ENCODE data around the gene TTC39C. TPM values are rescaled to one million over a fixed set of nuclear protein-coding genes. Genes with fewer than 3 reads are reported as not detected.

Gene TTC39C
- polyA plus RNA-seq, 1 experiment, result 24.3 TPM

GRCh38 chr18:23983112-23983511 lies 31.4 kb upstream of the TTC39C start:
- ChIA-PET POLR2A (no interaction called here), CTCF (no interaction called here)
- H3K27me3 ChIP-seq (ENCODE audit: control insufficient read depth, insufficient read depth, low read length), result no peaks in the 10 kb centered on the region
- no peak overlapping the region for H3K4me3 ChIP-seq (ENCODE audit: low read depth, low read length)
- DNase-seq (ENCODE audit: low read depth, low spot score), result no peak
- H3K27ac ChIP-seq (ENCODE audit: low read depth, low read length), result no peak overlapping the region
- no peaks in the 10 kb centered on the region for H3K9me3 ChIP-seq (ENCODE audit: control insufficient read depth, insufficient read depth, low read length)
- TF ChIP-seq, protein P1, sequence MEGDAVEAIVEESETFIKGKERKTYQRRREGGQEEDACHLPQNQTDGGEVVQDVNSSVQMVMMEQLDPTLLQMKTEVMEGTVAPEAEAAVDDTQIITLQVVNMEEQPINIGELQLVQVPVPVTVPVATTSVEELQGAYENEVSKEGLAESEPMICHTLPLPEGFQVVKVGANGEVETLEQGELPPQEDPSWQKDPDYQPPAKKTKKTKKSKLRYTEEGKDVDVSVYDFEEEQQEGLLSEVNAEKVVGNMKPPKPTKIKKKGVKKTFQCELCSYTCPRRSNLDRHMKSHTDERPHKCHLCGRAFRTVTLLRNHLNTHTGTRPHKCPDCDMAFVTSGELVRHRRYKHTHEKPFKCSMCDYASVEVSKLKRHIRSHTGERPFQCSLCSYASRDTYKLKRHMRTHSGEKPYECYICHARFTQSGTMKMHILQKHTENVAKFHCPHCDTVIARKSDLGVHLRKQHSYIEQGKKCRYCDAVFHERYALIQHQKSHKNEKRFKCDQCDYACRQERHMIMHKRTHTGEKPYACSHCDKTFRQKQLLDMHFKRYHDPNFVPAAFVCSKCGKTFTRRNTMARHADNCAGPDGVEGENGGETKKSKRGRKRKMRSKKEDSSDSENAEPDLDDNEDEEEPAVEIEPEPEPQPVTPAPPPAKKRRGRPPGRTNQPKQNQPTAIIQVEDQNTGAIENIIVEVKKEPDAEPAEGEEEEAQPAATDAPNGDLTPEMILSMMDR (IDR thresholded peaks at IDR 0.05; ENCODE audit: low read depth, low read length), result no peak

DNA sequence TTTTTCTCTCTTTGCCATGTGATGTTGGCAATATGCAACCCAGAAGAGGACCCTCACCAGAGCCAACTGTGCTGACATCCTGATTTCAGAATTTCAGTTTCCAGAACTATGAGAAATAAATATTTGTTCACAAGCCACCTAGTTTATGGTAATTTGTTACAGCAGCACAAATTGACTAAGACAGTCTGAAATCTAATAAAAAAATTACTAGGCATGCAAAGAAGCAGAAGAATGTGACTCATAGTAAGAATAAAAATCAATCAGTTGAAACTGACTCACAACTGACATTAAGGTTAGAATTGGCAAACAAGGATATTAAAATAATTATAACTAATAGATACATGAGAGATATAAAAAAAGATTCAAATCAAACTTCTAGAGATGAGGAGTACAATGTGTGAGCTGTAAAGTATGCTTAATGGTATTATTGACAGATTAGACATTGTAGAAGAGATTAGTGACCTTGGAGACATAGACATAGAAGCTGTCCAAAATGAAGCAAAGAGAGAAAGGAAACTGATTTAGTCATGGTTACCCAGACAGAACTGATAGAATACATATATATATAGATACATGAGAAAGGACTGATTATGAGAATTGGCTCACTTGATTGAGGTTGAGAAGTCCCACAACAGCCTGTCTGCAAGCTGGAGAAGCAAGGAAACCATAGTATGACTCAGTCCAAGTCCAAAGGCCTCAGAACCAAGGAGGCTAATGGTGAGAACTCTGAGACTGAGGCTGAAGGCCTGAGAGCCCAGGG lies 27.8 kb upstream of the TTC39C start:
- no peak overlapping the region for H3K4me3 ChIP-seq (ENCODE audit: low read depth, low read length)
- no peaks in the 10 kb centered on the region for H3K9me3 ChIP-seq (ENCODE audit: control insufficient read depth, insufficient read depth, low read length)
- TF ChIP-seq, protein P1 (IDR thresholded peaks at IDR 0.05; ENCODE audit: low read depth, low read length), result no peak
- POLR2A ChIA-PET, result interaction anchor here (0.6 kb wide), 1 partner anchor 152 kb away, joined by 3 read pairs; the partner anchor contains the start of gene CABYR
- no peak for DNase-seq (ENCODE audit: low read depth, low spot score)
- no peaks in the 10 kb centered on the region for H3K27me3 ChIP-seq (ENCODE audit: control insufficient read depth, insufficient read depth, low read length)
- CTCF ChIA-PET, result no interaction called here
- no peak overlapping the region for H3K27ac ChIP-seq (ENCODE audit: low read depth, low read length)

- Histone ChIP-seq H3K27ac (ENCODE audit: low read depth, low read length) (no peak overlapping the region), H3K9me3 (ENCODE audit: control insufficient read depth, insufficient read depth, low read length) (no peaks in the 10 kb centered on the region), H3K27me3 (ENCODE audit: control insufficient read depth, insufficient read depth, low read length) (no peaks in the 10 kb centered on the region), H3K4me3 (ENCODE audit: low read depth, low read length) (no peak overlapping the region)
- ChIA-PET POLR2A (no interaction called here), CTCF (interaction anchor here (0.9 kb wide), 1 partner anchor 20 kb away, joined by 3 read pairs; no protein-coding TSS in a partner anchor)
- TF ChIP-seq, protein P1 (IDR thresholded peaks at IDR 0.05; ENCODE audit: low read depth, low read length), result no peak
- DNase-seq (ENCODE audit: low read depth, low spot score), result no peak
Observed at GRCh38 chr18:23990474-23991410, 23.8 kb upstream of the TTC39C start.

DNA sequence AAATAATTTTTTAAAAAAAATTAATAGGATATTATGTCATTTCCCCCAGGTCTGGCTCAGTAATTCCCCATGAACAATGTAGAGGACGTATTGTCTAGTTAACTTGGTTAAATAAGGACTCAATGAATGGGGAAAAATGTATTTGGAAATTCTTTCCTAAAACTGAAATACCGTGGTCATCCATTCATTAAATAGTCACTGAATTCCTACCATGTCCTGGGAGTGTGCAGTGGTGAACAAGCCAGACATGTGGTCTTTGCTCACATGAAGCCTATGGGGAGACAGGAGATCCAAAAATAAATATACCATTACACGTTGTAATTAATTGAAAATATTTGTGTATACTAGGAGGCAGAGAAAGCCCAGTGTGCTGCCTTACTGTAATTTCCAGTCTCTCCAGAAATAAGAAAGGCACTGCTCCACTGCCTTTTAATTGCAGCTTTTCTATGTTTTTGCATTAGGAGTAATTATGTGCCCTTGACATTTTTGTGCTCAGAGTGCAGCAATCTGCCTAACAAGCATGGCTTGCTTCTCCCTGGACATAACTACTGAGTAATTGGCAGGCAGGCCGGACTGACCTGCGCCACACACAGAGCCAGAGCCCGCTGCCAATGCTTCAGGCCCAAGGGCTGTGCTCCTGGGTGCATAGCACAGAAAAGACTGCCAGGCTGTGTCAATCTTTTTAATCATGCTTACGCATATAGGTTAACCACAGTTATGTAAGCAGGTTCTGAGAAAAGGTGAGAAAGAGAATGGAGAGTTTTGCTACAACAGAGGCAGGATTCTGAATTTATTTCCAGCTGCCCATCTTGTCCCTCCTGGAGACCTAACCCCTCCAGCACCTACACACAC lies 22.2 kb upstream of the TTC39C start:
- Histone ChIP-seq H3K4me3 (ENCODE audit: low read depth, low read length) (no peak overlapping the region), H3K9me3 (ENCODE audit: control insufficient read depth, insufficient read depth, low read length) (no peaks in the 10 kb centered on the region), H3K27me3 (ENCODE audit: control insufficient read depth, insufficient read depth, low read length) (no peaks in the 10 kb centered on the region), H3K27ac (ENCODE audit: low read depth, low read length) (no peak overlapping the region)
- ChIA-PET POLR2A (no interaction called here), CTCF (no interaction called here)
- DNase-seq (ENCODE audit: low read depth, low spot score), result no peak
- TF ChIP-seq, protein P1 (IDR thresholded peaks at IDR 0.05; ENCODE audit: low read depth, low read length), result no peak

All from AG04450 (cell line).